Upper lobe of right lung (tissue), 1 donor: Measurements from ENCODE around the gene RAPGEF2. TPM values are rescaled to one million over a fixed set of nuclear protein-coding genes. Genes with fewer than 3 reads are reported as not detected.

Experiments
- ATAC-seq: fragments of 200-7000 bp; cut with Tn5 transposase; one replicate; pipeline ENCODE4 v1.9.1; 2020; ENCODE audit warnings: mild to moderate bottlenecking, moderate library complexity
- DNase-seq: peaks from one replicate; pipeline ENCODE4 v3.0.0-alpha.2; 2020
- H3K27ac ChIP-seq: fragments of 200-600 bp; one replicate; pipeline ENCODE4 v1.8.0; 2022
- H3K27me3 ChIP-seq: fragments of 200-600 bp; one replicate; pipeline ENCODE4 v1.8.0; 2022; ENCODE audit warnings: mild to moderate bottlenecking
- H3K36me3 ChIP-seq: fragments of 200-600 bp; one replicate; pipeline ENCODE4 v1.8.0; 2022
- H3K4me1 ChIP-seq: fragments of 200-600 bp; one replicate; pipeline ENCODE4 v1.8.0; 2022
- H3K4me3 ChIP-seq: fragments of 200-600 bp; one replicate; pipeline ENCODE4 v1.8.0; 2022; ENCODE audit warnings: mild to moderate bottlenecking
- H3K9me3 ChIP-seq: fragments of 200-600 bp; one replicate; pipeline ENCODE4 v1.8.0; 2022
- intact Hi-C: fragments of 100-400 bp; cut with DNase I; formaldehyde crosslinking; loops from one replicate; pipeline ENCODE4 v1.11.0; 2022
- total RNA-seq: library from RNA; stranded (reverse); fragmentation: NEBNext Ultra II Directional; extraction: Animal tissue kit (Norgen Biotek cat#: 25700); gene quantifications from one replicate; pipeline ENCODE4 v1.2.1, GENCODE V29; 2021
- TF ChIP-seq, protein P1 (sequence below): fragments of 200-600 bp; IDR thresholded peaks from one replicate; pipeline ENCODE4 v1.8.0; 2022; ENCODE audit warnings: antibody characterized with exemption
- donor health status: DM: no; HTN: yes; CAD: no; lungs with severe emphysema.

Gene RAPGEF2
- total RNA-seq, 1 donor from 2014 or later = 61.3 TPM

DNA sequence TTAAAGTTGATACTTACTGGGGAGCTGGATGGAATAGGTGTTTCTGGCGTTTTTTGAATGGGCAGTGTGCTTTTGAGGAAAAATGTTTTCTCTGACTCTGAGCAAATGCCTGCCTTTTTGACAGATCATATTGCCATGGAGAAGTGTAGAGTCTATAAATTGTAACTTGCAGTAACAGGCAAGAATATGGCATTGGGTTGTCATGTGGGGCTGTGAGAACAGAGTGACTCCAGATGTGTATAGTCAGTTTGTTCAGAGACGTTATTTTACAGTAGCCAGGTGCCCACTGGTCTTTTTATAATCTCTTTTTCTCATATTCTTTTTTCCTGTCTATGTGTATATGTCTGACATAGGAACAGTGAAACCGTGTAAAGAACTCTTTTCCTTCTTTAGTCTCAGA lies 40.8 kb downstream of the RAPGEF2 start:
- TF ChIP-seq, protein P1, sequence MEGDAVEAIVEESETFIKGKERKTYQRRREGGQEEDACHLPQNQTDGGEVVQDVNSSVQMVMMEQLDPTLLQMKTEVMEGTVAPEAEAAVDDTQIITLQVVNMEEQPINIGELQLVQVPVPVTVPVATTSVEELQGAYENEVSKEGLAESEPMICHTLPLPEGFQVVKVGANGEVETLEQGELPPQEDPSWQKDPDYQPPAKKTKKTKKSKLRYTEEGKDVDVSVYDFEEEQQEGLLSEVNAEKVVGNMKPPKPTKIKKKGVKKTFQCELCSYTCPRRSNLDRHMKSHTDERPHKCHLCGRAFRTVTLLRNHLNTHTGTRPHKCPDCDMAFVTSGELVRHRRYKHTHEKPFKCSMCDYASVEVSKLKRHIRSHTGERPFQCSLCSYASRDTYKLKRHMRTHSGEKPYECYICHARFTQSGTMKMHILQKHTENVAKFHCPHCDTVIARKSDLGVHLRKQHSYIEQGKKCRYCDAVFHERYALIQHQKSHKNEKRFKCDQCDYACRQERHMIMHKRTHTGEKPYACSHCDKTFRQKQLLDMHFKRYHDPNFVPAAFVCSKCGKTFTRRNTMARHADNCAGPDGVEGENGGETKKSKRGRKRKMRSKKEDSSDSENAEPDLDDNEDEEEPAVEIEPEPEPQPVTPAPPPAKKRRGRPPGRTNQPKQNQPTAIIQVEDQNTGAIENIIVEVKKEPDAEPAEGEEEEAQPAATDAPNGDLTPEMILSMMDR = no peak
- Histone ChIP-seq H3K9me3 (no peaks in the 10 kb centered on the region), H3K36me3 (no peaks in the 10 kb centered on the region), H3K27ac (no peak overlapping the region), H3K27me3 (no peaks in the 10 kb centered on the region), H3K4me1 (peaks cover 25% of the 10 kb centered on the region), H3K4me3 (no peak overlapping the region)
- ATAC-seq = no peak
- no peak for DNase-seq
- intact Hi-C loops = no loop called here

DNA sequence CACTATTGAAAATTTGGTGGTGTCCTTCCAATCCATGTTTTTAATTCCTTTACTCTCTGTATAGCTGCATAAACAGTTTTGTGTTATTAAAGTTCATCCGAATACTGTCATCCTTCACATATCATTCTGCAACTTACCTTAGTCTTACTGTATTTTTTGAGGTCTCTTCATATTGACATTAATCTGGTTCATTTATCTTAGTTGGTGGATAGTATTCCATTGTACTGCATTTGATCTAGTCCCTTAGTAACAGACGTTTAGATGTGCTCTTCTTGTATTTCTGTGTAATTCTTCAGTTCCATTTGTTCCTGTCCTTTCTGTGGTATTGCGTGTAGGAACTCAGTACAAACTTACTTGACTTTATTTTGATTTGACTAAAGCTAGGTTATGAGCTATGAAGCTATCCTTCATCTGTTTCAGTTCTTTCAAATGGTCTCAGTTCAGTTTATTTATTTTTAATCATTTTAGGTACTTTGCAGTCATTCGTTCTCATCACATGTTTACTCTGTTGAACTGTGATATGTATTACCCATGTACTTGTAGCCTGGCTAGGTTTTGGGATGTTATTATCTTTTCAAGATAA lies 41.3 kb downstream of the RAPGEF2 start:
- peaks cover 21% of the 10 kb centered on the region for H3K4me1 ChIP-seq
- H3K36me3 ChIP-seq = no peaks in the 10 kb centered on the region
- TF ChIP-seq, protein P1 = no peak
- H3K9me3 ChIP-seq = no peaks in the 10 kb centered on the region
- intact Hi-C loops = no loop called here
- DNase-seq (no peak), ATAC-seq (no peak)
- no peak overlapping the region for H3K4me3 ChIP-seq
- no peaks in the 10 kb centered on the region for H3K27me3 ChIP-seq
- H3K27ac ChIP-seq = no peak overlapping the region

DNA sequence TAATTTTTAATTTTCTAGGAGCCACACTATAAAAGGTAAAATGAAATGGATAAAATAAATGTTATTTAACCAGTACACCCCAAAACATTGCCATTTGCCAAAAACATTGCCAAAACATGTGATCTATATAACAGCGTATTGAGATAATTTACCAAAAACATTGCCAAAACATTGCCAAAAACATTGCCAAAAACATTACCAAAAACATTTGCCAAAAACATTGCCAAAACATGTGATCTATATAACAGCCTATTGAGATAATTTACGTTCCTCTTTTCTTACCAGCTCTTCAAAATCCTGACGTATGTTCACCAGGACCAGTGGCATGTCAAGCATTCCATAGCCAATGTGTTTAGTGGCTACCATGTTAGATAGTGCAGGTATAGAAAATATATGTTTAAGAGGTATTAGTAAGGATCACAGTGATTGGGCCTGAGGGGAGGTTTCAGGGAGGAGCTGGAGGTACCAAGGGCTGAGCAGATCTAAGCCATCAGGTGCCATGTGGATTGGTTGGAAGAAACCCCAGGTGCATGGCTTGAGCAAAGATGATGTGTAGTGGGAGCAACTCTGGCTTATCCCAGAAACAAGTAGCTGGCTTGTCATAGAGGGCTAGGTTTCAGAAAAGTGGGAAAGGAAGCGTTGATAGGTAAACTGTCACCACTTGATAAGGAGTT lies 42.6 kb downstream of the RAPGEF2 start:
- intact Hi-C loops = no loop called here
- Histone ChIP-seq H3K4me1 (peaks cover 16% of the 10 kb centered on the region), H3K27ac (no peak overlapping the region), H3K27me3 (no peaks in the 10 kb centered on the region), H3K36me3 (no peaks in the 10 kb centered on the region), H3K9me3 (no peaks in the 10 kb centered on the region), H3K4me3 (no peak overlapping the region)
- DNase-seq (no peak), ATAC-seq (no peak)
- TF ChIP-seq, protein P1 = no peak

DNA sequence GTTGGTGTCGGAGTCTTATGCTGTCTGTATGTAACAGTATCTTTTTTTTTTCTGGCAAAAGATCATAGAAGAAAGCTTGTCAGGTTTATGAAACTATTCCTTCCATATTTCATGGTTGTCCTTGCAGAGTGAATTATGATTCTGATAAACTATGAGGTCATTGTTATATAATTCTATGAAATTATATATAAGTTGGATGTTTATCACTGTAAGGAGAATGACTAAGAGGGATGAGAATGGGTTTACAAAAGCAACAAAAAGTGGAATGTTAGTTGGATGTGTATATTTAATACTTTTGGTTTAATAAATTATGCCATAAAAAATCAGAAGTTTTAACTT lies 43.1 kb downstream of the RAPGEF2 start:
- DNase-seq = no peak
- H3K9me3 ChIP-seq = no peaks in the 10 kb centered on the region
- H3K27ac ChIP-seq = no peak overlapping the region
- H3K27me3 ChIP-seq = no peaks in the 10 kb centered on the region
- no peaks in the 10 kb centered on the region for H3K36me3 ChIP-seq
- TF ChIP-seq, protein P1 = no peak
- intact Hi-C loops = no loop called here
- no peak for ATAC-seq
- no peak overlapping the region for H3K4me3 ChIP-seq
- H3K4me1 ChIP-seq = peaks cover 17% of the 10 kb centered on the region

DNA sequence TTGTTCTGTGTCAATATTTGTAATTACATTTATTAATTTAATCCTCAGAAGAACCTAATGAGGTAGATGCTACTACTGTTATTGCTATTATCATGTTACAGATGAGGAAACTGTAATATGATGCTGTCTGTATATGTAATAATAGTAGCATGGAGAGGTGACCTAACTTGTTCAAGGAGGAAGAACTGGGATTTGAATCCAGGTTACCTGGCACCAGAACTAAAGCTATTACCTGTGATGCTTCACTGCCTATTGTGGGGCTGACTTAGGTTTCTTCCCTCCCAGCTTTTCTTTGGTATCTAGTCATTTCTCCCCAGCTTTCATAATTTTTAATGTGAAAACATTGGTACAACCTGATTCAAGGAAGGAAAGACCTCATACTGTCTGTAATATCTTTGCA lies 43.6 kb downstream of the RAPGEF2 start:
- H3K4me3 ChIP-seq = no peak overlapping the region
- peaks cover 14% of the 10 kb centered on the region for H3K4me1 ChIP-seq
- DNase-seq (no peak), ATAC-seq (no peak)
- H3K36me3 ChIP-seq = no peaks in the 10 kb centered on the region
- H3K27ac ChIP-seq = no peak overlapping the region
- no peaks in the 10 kb centered on the region for H3K27me3 ChIP-seq
- TF ChIP-seq, protein P1 = no peak
- intact Hi-C loops = no loop called here
- no peaks in the 10 kb centered on the region for H3K9me3 ChIP-seq
